CD14-positive monocyte (primary cell): Measurements from ENCODE around the gene PCDH15. TPM values are rescaled to one million over a fixed set of nuclear protein-coding genes. Genes with fewer than 3 reads are reported as not detected.

Source experiments
- DNase-seq, 3 donors: peaks; one replicate each; pipeline ENCODE4 v3.0.0-alpha.2; 2011 to 2022
- H2AFZ ChIP-seq: 2 replicates; pipeline ENCODE4 v1.6.0; 2012; ENCODE audit warnings: mild to moderate bottlenecking, low read depth, low read length, inconsistent platforms; ENCODE audit not compliant: insufficient read depth, poor library complexity, severe bottlenecking
- H3K27ac ChIP-seq, 2 donors: 1 replicate in 1 of 2; 2 replicates in 1 of 2; pipeline ENCODE4 v1.5.1; 2012 to 2013; ENCODE audit warnings: low read length in 2 of 2, control low read depth in 1 of 2, inconsistent platforms in 1 of 2, low read depth in 1 of 2, mild to moderate bottlenecking in 1 of 2
- H3K27me3 ChIP-seq, 2 donors: one replicate each; pipeline versions ENCODE4 v1.6.0 to v1.6.1; 2011 to 2013; ENCODE audit warnings: low read length in 2 of 2; ENCODE audit not compliant: control insufficient read depth in 2 of 2, insufficient read depth in 2 of 2
- H3K36me3 ChIP-seq, 2 donors: replicated peaks in 1 of 2; 1 replicate in 1 of 2; 2 replicates in 1 of 2; pipeline versions ENCODE4 v1.5.1 to v1.6.1; 2012 to 2013; ENCODE audit warnings: low read length in 2 of 2, control low read depth in 1 of 2, inconsistent platforms in 1 of 2, mild to moderate bottlenecking in 1 of 2; ENCODE audit not compliant: insufficient read depth in 2 of 2, control insufficient read depth in 1 of 2
- H3K4me1 ChIP-seq, 2 donors: 1 replicate in 1 of 2; 2 replicates in 1 of 2; pipeline versions ENCODE4 v1.5.1 to v1.6.1; 2012 to 2013; ENCODE audit warnings: low read length in 2 of 2, control low read depth in 1 of 2, inconsistent platforms in 1 of 2, mild to moderate bottlenecking in 1 of 2, moderate library complexity in 1 of 2; ENCODE audit not compliant: insufficient read depth in 2 of 2, control insufficient read depth in 1 of 2
- H3K4me2 ChIP-seq: replicated peaks from 2 replicates; pipeline ENCODE3; 2012; ENCODE audit warnings: low read length, moderate library complexity, mild to moderate bottlenecking; ENCODE audit not compliant: poor library complexity, severe bottlenecking; ENCODE audit errors: extremely low read depth
- H3K4me3 ChIP-seq, 3 experiments: fragments of 200-600 bp in 1 of 3; sonication (generic) in 1 of 3; replicated peaks in 1 of 3; 1 replicate in 2 of 3; 2 replicates in 1 of 3; pipeline ENCODE4 v1.5.1; 2011 to 2013; ENCODE audit warnings: low read length in 3 of 3, mild to moderate bottlenecking in 3 of 3, control low read depth in 2 of 3, low read depth in 2 of 3, inconsistent platforms in 1 of 3, moderate library complexity in 1 of 3
- H3K79me2 ChIP-seq: 2 replicates; pipeline ENCODE4 v1.6.0; 2012; ENCODE audit warnings: mild to moderate bottlenecking, control low read depth, inconsistent platforms, low read length, moderate library complexity; ENCODE audit not compliant: insufficient read depth
- H3K9ac ChIP-seq: 2 replicates; pipeline ENCODE4 v1.6.0; 2017; ENCODE audit warnings: low read length, mild to moderate bottlenecking; ENCODE audit not compliant: insufficient read depth, poor library complexity, severe bottlenecking
- H3K9me3 ChIP-seq, 2 donors: replicated peaks in 1 of 2; 1 replicate in 1 of 2; 2 replicates in 1 of 2; pipeline versions ENCODE4 v1.5.1 to v1.6.1; 2012 to 2013; ENCODE audit warnings: low read length in 2 of 2, control low read depth in 1 of 2; ENCODE audit not compliant: control insufficient read depth in 1 of 2, insufficient read depth in 1 of 2
- H4K20me1 ChIP-seq: 2 replicates; pipeline ENCODE4 v1.6.0; 2012; ENCODE audit warnings: mild to moderate bottlenecking, low read length, control low read depth, moderate library complexity; ENCODE audit not compliant: insufficient read depth
- H3K27ac Mint-ChIP-seq, 7 donors: one replicate each; pipeline ENCODE4 v1.8.0; 2020; ENCODE audit warnings: mild to moderate bottlenecking in 7 of 7, mixed read lengths in 7 of 7, moderate library complexity in 6 of 7, inconsistent platforms in 2 of 7
- H3K27me3 Mint-ChIP-seq, 3 donors: one replicate each; pipeline ENCODE4 v1.8.0; 2021 to 2022; ENCODE audit warnings: low read depth in 3 of 3, mild to moderate bottlenecking in 3 of 3, mixed read lengths in 3 of 3, moderate library complexity in 3 of 3, inconsistent platforms in 1 of 3
- H3K36me3 Mint-ChIP-seq, 2 donors: one replicate each; pipeline ENCODE4 v1.8.0; 2020; ENCODE audit warnings: mixed read lengths in 2 of 2, inconsistent platforms in 1 of 2, mild to moderate bottlenecking in 1 of 2
- H3K4me1 Mint-ChIP-seq: one replicate; pipeline ENCODE4 v1.8.0; 2020; ENCODE audit warnings: mild to moderate bottlenecking, mixed read lengths
- H3K4me3 Mint-ChIP-seq, 2 donors: one replicate each; pipeline ENCODE4 v1.8.0; 2020; ENCODE audit warnings: mild to moderate bottlenecking in 2 of 2, mixed read lengths in 2 of 2, moderate library complexity in 1 of 2
- H3K9me3 Mint-ChIP-seq, 7 donors: one replicate each; pipeline ENCODE4 v1.8.0; 2020 to 2022; ENCODE audit warnings: mixed read lengths in 7 of 7, mild to moderate bottlenecking in 6 of 7, moderate library complexity in 6 of 7, inconsistent platforms in 2 of 7
- WGBS: methylation state at CpG from one replicate; pipeline ENCODE4 v1.1.5; 2013; ENCODE audit warnings: missing lambda C conversion rate; ENCODE audit not compliant: insufficient coverage; 5-methylcytosine and 5-hydroxymethylcytosine counted together
- intact Hi-C, 2 donors: fragments of 100-400 bp; cut with micrococcal nuclease; formaldehyde crosslinking; loops; one replicate each; pipeline versions ENCODE4 v1.15.0 to v1.15.1; 2023
- polyA plus RNA-seq, 3 donors: library from polyadenylated mRNA; depleted of rRNA in 1 of 3; unstranded in 2 of 3; stranded (reverse) in 1 of 3; fragments of 300-500 nt in 2 of 3; fragments of >200 nt in 1 of 3; fragmentation: Illumina TruSeq in 2 of 3; gene quantifications; 1 replicate in 2 of 3; 2 replicates in 1 of 3; pipeline ENCODE4 v1.2.3, GENCODE V29; 2012 to 2021
- TF ChIP-seq, protein P1 (sequence below): fragments of 200-600 bp; IDR thresholded peaks from one replicate; pipeline ENCODE4 v1.8.0; 2022; ENCODE audit warnings: antibody characterized with exemption, mild to moderate bottlenecking

Gene PCDH15
- polyA plus RNA-seq, 3 donors = not detected

DNA sequence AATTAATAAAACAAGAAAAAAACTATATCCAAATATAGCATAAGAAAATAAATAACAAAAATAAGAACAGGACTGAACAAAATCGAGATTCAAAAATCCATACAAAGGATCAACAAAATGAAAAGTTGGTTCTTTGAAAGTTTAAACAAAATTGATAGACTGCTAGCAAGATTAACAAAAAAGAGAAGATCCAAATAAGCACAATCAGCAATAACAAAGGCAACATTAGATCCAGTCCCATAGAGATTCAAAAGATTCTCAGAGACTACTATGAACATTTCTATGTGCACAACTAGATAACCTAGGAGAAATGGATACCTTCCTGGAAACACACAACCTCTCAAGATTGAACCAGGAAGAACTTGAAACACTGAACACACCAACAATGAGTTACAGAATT is 534.6 kb downstream of the PCDH15 start:
- no peaks in the 10 kb centered on the region for H4K20me1 ChIP-seq
- H2AFZ ChIP-seq = no peak overlapping the region
- Mint-ChIP-seq H3K4me3 (no peak overlapping the region), H3K27me3 (peaks cover 0 to 2% (median 2%) of the 10 kb centered on the region in 3 donors), H3K4me1 (no peaks in the 10 kb centered on the region), H3K9me3 (peaks cover 0 to 9% (median 6%) of the 10 kb centered on the region in 7 donors), H3K36me3 (no peaks in the 10 kb centered on the region), H3K27ac (no peak overlapping the region)
- H3K4me2 ChIP-seq = no peak overlapping the region
- no peaks in the 10 kb centered on the region for H3K79me2 ChIP-seq
- no peaks in the 10 kb centered on the region for H3K36me3 ChIP-seq
- H3K27me3 ChIP-seq = no peaks in the 10 kb centered on the region
- no CpG with 5 or more reads among the region's 1 CpG for WGBS
- H3K9me3 ChIP-seq = peaks cover 3 to 9% of the 10 kb centered on the region in 2 donors
- TF ChIP-seq, protein P1, sequence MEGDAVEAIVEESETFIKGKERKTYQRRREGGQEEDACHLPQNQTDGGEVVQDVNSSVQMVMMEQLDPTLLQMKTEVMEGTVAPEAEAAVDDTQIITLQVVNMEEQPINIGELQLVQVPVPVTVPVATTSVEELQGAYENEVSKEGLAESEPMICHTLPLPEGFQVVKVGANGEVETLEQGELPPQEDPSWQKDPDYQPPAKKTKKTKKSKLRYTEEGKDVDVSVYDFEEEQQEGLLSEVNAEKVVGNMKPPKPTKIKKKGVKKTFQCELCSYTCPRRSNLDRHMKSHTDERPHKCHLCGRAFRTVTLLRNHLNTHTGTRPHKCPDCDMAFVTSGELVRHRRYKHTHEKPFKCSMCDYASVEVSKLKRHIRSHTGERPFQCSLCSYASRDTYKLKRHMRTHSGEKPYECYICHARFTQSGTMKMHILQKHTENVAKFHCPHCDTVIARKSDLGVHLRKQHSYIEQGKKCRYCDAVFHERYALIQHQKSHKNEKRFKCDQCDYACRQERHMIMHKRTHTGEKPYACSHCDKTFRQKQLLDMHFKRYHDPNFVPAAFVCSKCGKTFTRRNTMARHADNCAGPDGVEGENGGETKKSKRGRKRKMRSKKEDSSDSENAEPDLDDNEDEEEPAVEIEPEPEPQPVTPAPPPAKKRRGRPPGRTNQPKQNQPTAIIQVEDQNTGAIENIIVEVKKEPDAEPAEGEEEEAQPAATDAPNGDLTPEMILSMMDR = no peak
- no peak overlapping the region for H3K9ac ChIP-seq
- intact Hi-C loops = no loop called here
- no peak overlapping the region for H3K4me3 ChIP-seq
- H3K4me1 ChIP-seq = no peaks in the 10 kb centered on the region
- H3K27ac ChIP-seq = no peak overlapping the region
- DNase-seq = no peak

DNA sequence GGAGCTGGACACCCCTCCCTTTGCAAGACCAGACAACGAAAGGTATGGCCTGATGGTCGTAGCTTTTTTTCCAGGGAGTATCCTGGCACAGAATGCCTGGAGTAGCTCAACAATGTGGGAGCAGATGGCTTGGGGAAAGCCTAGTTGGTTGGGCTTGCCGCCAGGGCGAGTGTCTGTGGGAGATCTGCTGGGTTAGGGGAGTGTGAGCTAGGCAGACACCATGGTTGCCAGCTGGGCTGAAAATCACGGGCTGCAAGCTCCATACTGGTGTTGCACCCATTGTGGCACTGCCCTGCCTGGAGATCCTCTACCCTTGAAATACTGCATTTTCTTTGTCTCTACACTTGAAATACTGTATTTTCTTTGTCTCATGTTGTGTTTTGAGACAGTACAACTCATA is 538.3 kb downstream of the PCDH15 start:
- no peak for DNase-seq
- peaks cover 3 to 9% of the 10 kb centered on the region in 2 donors for H3K9me3 ChIP-seq
- no peaks in the 10 kb centered on the region for H3K79me2 ChIP-seq
- Mint-ChIP-seq H3K36me3 (no peaks in the 10 kb centered on the region), H3K4me1 (no peaks in the 10 kb centered on the region), H3K27ac (no peak overlapping the region), H3K27me3 (peaks cover 0 to 2% (median 2%) of the 10 kb centered on the region in 3 donors), H3K4me3 (no peak overlapping the region), H3K9me3 (peaks cover 0 to 9% (median 8%) of the 10 kb centered on the region in 7 donors)
- H3K9ac ChIP-seq = no peak overlapping the region
- no peaks in the 10 kb centered on the region for H3K27me3 ChIP-seq
- TF ChIP-seq, protein P1 = no peak
- no peak overlapping the region for H3K4me2 ChIP-seq
- no peak overlapping the region for H2AFZ ChIP-seq
- H3K4me3 ChIP-seq = no peak overlapping the region
- H3K4me1 ChIP-seq = no peaks in the 10 kb centered on the region
- intact Hi-C loops = no loop called here
- H3K27ac ChIP-seq = no peak overlapping the region
- 93% methylated on average over 3 of the region's 5 CpGs for WGBS
- H3K36me3 ChIP-seq = no peaks in the 10 kb centered on the region
- no peaks in the 10 kb centered on the region for H4K20me1 ChIP-seq
